Ishikawa (cell line): Measurements from ENCODE around the gene ATP10A.
A peak's percentile ranks its signal among the peaks of the same experiment; 100 is the strongest.

ENCODE experiments used
- CEBPB ChIP-seq: IDR thresholded peaks from 2 replicates; pipeline ENCODE4 v1.6.1; 2012
- CREB1 ChIP-seq: IDR thresholded peaks from 2 replicates; pipeline ENCODE4 v1.6.1; 2012; ENCODE audit warnings: low read depth
- EGR1 ChIP-seq: IDR thresholded peaks from 2 replicates; pipeline ENCODE4 v1.6.1; 2012
- EP300 ChIP-seq: IDR thresholded peaks from 2 replicates; pipeline ENCODE4 v1.6.1; 2012; ENCODE audit warnings: borderline replicate concordance
- FOXM1 ChIP-seq: IDR thresholded peaks from 2 replicates; pipeline ENCODE4 v1.6.1; 2012; ENCODE audit warnings: low read depth, borderline replicate concordance
- MAX ChIP-seq: IDR thresholded peaks from 2 replicates; pipeline ENCODE4 v1.6.1; 2012
- NFIC ChIP-seq: IDR thresholded peaks from 2 replicates; pipeline ENCODE4 v1.6.1; 2012
- RAD21 ChIP-seq: IDR thresholded peaks from 2 replicates; pipeline ENCODE4 v1.6.1; 2012; ENCODE audit warnings: low read depth
- TAF1 ChIP-seq: IDR thresholded peaks from 2 replicates; pipeline ENCODE4 v1.6.1; 2012; ENCODE audit warnings: low read depth, mild to moderate bottlenecking
- TCF12 ChIP-seq: IDR thresholded peaks from 2 replicates; pipeline ENCODE4 v1.6.1; 2012; ENCODE audit warnings: low read depth
- YY1 ChIP-seq: IDR thresholded peaks from 2 replicates; pipeline ENCODE4 v1.6.1; 2012; ENCODE audit warnings: low read depth
- ZBTB7A ChIP-seq: IDR thresholded peaks from 2 replicates; pipeline ENCODE4 v1.6.1; 2012; ENCODE audit warnings: low read depth
- TF ChIP-seq, protein P1 (sequence below): IDR thresholded peaks from 2 replicates; pipeline ENCODE4 v1.6.1; 2012; ENCODE audit warnings: low read depth, mild to moderate bottlenecking
- TF ChIP-seq, protein P2 (sequence below): IDR thresholded peaks from 2 replicates; pipeline ENCODE4 v1.6.1; 2012

ATP10A gene

DNA sequence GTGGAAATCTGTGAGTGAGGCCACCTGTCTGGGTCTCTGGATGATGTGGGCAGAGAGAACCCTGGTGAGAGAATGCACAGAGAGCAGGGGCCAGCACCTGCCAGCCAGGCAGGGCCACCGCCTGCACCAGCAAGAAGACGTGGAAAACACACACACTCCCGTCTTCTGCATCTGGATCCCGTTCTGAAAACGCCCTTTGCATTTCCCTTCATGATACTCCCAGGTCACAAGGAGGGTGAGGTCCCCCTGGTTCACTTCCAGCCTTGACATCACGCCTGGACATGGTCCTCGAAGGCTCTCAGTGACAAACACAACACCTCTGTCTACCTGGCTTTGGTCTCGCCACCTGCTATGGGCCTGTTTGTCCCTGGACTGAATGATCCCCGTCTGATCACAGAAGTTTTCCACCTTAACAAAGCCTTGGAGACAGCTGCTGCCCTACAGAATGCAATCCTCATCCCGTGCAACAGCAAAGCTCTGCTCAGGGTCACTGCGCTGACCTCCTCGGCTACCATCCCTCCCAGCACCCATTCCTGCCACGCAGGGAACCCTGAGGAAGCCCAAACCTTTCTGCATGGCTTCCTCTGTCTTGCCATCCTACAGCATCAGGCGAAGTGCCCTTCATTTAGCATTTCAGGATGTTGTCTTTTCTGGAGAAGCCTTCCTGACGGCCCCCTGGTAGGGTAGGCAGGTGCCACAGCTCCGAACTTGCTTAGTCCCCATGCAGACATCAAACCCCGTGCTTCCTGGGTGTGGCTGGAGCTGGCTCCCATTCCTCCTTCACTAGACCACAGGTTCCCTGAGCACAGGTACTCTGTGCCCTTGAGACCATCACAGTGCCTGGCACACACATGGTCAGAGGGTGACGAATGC is 122.5 kb downstream of the ATP10A start:
- TF ChIP-seq MAX (no peak), EP300 (no peak), ZBTB7A (no peak), TCF12 (no peak), FOXM1 (no peak), CEBPB (no peak), RAD21 (no peak), EGR1 (no peak), YY1 (no peak)
- TF ChIP-seq, protein P1, sequence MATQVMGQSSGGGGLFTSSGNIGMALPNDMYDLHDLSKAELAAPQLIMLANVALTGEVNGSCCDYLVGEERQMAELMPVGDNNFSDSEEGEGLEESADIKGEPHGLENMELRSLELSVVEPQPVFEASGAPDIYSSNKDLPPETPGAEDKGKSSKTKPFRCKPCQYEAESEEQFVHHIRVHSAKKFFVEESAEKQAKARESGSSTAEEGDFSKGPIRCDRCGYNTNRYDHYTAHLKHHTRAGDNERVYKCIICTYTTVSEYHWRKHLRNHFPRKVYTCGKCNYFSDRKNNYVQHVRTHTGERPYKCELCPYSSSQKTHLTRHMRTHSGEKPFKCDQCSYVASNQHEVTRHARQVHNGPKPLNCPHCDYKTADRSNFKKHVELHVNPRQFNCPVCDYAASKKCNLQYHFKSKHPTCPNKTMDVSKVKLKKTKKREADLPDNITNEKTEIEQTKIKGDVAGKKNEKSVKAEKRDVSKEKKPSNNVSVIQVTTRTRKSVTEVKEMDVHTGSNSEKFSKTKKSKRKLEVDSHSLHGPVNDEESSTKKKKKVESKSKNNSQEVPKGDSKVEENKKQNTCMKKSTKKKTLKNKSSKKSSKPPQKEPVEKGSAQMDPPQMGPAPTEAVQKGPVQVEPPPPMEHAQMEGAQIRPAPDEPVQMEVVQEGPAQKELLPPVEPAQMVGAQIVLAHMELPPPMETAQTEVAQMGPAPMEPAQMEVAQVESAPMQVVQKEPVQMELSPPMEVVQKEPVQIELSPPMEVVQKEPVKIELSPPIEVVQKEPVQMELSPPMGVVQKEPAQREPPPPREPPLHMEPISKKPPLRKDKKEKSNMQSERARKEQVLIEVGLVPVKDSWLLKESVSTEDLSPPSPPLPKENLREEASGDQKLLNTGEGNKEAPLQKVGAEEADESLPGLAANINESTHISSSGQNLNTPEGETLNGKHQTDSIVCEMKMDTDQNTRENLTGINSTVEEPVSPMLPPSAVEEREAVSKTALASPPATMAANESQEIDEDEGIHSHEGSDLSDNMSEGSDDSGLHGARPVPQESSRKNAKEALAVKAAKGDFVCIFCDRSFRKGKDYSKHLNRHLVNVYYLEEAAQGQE, result no peak

- no peak for TF ChIP-seq CREB1
Measured at GRCh38 chr15:25739687-25740121, 123.4 kb downstream of the ATP10A start.

DNA sequence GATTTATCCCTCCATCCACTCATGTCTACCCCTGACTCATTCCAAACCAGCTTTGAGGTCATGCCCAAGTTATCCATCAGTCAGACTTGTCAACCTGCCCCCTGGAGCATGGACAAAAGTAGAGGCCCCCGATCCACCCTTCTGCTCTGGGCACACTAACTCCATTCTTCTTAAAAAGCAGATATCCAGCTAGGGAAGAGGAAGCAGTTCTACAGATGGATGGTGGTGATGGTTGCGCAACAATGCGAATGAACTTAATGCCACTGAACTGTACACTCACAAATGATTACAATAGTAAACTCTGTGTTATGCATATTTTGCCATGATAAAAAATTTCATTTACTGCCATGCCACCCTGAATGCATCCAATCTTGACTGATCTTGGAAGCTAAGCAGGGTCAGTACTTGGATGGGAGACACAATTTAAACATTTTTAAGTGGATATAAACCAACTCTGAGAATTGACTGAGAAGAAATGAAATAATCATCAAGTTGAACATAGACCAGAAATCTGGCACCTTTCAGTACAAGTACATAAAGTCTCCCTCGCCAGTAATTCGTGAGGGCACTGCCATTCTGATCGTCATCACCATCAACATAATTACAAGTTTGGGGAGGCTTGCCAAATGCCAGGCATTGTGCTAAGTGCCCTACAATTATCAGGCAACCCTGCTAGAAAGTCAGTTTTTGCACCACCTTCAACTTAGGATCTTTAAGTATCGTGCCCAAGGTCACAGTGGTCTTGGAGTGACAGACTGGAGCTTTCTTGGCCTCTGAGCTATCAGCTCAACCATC is 124.8 kb downstream of the ATP10A start:
- TF ChIP-seq, protein P1, result no peak
- no peak for TF ChIP-seq FOXM1
- no peak for TF ChIP-seq MAX
- TF ChIP-seq TAF1, result no peak
- TF ChIP-seq EP300, result no peak
- TF ChIP-seq CEBPB, result 0 out of 2 replicates have a peak, but pooled peaks have one; percentile 3
- no peak for TF ChIP-seq NFIC

DNA sequence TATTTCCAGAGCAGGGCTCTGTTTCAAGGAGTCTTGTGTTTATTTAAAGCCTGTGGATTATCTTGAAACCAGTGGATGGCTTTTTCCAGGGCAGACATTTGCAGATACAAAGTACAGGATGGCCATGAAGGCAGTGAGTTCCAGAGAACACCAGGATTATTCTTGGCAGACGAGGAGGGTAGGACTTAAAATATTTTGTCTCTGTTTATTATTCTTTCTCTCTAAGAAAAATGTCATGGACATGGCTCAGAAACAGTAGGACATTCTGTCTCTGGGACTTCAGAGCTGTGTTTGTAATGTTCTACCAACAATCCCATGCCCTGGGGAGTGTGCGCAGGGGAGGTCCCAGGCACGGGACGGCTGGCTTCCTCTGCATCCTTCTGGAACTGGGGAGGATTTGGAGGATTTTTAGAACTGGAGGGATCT is 125.9 kb downstream of the ATP10A start:
- TF ChIP-seq CREB1 (no peak), FOXM1 (no peak), TAF1 (no peak), YY1 (no peak), RAD21 (no peak), MAX (no peak), TCF12 (no peak)
- TF ChIP-seq, protein P2, sequence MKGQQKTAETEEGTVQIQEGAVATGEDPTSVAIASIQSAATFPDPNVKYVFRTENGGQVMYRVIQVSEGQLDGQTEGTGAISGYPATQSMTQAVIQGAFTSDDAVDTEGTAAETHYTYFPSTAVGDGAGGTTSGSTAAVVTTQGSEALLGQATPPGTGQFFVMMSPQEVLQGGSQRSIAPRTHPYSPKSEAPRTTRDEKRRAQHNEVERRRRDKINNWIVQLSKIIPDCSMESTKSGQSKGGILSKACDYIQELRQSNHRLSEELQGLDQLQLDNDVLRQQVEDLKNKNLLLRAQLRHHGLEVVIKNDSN, result no peak
- TF ChIP-seq, protein P1, result no peak

GRCh38 chr15:25736461-25736860 is 126.7 kb downstream of the ATP10A start:
- TF ChIP-seq, protein P2, result no peak
- TF ChIP-seq ZBTB7A (no peak), EGR1 (no peak), NFIC (no peak), RAD21 (no peak), EP300 (no peak), CREB1 (no peak), TCF12 (no peak), YY1 (no peak)
